HTERT RPE-1 (cell line): ENCODE measurements around the gene NEURL1B.

ENCODE experiments used
- in situ Hi-C: fragments of 300-500 bp; cut with MboI; formaldehyde crosslinking; loops from 4 replicates; pipeline ENCODE4 v1.14.3; 2020; ENCODE audit warnings: low sequenced_read_pairs

The NEURL1B gene

DNA sequence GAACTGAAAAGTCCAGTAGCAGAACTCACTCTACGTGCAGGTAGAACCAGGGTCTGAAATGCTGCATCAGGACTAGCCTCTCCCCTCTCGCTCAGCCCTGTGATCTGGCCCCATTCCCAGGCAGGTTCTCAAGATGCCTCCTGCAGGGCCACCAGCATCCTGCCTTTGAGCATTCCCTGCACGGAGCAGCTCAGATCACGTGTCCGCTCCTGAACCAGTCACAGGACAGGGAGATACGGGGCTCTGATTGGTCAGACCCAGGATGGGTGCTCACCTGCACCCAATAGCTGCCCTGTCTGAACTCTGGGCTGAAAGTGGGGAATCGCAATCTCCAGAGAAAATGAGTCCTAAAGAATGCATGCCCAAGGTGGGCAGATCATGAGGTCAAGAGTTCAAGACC, 50.8 kb downstream of the NEURL1B start:
- in situ Hi-C loops: loop anchor here (25.0 kb wide), 1 partner anchor 205 kb away; no protein-coding TSS in a partner anchor

DNA sequence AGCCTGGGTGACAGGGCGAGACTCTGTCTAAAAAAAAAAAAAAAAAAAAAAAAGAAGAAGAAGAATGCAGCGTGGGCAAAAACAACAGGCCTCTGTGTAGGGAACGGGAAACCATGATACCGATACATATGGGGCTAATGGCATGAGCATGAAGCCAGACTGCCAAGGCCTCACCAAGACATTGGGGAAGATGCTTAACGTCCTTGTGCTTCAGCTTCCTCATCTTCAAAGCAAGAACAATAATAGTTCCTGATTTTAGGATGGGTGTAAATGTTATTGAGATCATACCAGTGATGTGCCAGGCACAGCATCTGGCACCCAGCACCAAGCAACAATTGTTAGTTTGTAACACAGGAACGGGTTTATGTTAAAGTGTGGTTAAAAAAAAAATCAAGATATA, 51.4 kb downstream of the NEURL1B start:
- in situ Hi-C loops: loop anchor here (25.0 kb wide), 1 partner anchor 205 kb away; no protein-coding TSS in a partner anchor

DNA sequence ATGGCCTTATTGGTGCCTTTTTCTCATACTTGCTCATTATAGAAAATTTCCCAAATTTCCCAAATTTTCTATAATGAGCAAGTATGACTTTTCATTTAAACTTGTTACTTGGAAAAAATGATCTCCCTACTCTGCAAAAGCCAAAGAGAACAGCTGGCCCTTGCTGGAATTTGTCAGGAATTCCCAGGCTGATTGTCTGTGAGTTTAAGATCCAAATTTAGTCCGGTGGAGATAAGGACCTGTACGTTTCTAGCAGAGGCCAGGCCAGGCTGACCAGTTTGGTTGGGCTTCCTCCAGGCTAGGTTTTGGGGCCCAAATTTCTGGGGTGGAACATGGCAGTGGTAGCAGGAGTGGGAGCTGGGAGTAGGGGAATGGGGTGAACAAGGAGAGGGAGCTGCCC, 51.9 kb downstream of the NEURL1B start:
- in situ Hi-C loops: loop anchor here (25.0 kb wide), 1 partner anchor 206 kb away; no protein-coding TSS in a partner anchor

DNA sequence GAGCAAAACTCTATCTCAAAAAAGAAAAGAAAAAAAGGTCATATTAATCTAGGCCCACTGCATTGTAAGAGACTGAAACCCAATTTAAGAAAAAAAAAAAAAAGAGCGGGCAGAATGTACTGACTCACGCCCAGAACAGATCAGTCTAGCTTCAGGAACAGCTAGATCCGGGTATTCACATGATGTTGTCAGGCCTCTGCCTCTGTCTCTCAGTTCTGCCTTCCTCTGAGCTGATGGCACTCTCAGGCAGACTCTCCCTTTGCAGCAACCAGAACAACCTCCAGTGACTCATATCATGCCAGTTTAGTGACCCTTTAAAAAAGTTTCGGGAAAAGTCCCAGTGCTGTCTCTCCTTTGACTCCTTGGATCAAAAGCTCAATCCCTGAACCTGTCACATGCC, 53.0 kb downstream of the NEURL1B start:
- in situ Hi-C loops: loop anchor here (25.0 kb wide), 1 partner anchor 207 kb away; no protein-coding TSS in a partner anchor

DNA sequence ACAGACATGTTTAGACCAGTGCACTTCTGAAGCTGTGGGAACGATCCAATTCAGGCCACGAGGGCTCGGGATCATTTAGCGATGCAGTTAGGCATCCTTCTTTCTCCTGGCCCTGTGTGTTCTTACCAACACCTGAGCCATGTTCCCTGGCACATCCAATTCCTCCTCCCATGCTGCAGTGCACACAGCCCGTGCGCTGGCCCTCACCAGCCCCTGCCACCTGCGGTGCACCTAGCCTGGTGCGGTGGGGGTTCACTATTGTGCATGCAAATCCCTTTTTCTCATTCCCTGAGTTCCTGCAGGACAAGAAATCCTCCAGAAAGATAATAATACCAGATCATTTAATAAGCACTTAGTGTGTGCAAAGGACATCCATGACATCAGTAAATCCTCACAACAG, 53.5 kb downstream of the NEURL1B start:
- in situ Hi-C loops: loop anchor here (25.0 kb wide), 1 partner anchor 207 kb away; no protein-coding TSS in a partner anchor

DNA sequence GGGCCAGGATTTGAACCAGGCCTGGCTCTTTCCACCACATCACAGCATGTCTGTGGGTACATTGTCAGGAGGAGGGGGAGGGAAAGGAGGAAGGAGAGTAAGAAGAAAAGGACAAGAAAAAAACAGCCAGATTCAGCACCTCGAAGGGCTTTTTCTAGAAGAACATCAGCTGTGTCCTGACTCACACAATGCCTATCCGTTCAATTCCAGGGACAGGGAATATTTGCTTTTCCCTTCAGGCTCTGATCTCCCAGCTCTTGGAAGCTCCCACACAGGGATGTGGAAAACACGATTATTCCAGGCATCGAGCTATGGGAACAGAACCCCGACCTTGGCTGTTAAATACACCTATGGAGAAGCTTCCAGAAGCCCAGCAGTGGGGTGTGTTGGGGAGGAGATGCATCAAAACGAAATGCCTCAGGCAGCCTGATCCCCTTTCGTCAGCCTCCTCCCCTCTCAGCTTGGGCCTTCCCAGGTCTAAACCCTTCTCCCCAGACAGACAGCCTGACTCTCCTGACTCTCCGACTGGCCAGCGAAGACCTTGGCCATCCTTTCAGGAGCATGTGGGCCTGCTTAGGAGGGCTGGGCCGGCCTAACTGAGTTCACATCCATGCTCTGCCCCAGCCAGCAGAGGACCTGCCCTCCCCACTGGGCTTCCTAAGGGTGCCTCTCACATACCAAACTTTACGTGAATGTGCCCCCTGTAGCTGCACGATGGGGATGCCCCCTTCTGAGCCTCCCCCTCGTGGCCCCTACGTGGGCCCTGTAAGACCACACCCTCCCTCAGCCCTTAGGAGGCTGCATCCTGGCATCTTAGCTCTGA, 54.4 kb downstream of the NEURL1B start:
- in situ Hi-C loops: loop anchor here (25.0 kb wide), 1 partner anchor 208 kb away; no protein-coding TSS in a partner anchor

DNA sequence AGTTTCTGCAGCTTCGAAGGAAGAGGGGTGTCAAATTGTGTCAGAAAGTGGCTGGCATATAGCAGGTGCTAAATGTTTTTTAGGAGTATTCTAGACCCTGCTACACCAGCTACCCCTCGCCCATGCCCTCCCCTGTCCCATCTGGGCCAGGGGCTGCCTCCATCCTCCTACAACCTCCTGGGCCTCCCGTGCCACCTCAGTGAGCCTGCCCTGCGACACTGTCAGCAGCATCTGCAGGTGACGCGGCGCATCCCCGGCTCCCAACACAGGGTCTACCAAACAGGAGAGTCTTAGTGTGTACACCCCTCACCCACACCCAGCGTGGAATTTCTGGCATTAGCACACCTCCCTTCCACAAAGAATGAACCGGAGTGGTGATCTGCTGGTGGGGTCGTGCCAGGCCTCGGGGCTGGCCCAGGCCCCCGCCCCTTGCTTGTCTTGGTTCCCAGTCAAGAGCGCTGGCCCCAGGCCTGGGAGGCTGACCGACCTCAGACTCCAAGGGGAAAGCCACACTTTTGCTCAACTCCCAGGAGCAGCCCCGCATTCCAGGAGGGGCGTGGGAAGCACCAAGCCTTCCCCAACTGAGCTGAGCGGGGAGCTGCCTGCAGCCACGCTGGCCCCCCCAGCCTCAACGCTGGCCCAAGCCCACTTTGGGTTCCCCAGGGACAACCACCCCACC, 55.2 kb downstream of the NEURL1B start:
- in situ Hi-C loops: loop anchor here (25.0 kb wide), 1 partner anchor 209 kb away; no protein-coding TSS in a partner anchor

DNA sequence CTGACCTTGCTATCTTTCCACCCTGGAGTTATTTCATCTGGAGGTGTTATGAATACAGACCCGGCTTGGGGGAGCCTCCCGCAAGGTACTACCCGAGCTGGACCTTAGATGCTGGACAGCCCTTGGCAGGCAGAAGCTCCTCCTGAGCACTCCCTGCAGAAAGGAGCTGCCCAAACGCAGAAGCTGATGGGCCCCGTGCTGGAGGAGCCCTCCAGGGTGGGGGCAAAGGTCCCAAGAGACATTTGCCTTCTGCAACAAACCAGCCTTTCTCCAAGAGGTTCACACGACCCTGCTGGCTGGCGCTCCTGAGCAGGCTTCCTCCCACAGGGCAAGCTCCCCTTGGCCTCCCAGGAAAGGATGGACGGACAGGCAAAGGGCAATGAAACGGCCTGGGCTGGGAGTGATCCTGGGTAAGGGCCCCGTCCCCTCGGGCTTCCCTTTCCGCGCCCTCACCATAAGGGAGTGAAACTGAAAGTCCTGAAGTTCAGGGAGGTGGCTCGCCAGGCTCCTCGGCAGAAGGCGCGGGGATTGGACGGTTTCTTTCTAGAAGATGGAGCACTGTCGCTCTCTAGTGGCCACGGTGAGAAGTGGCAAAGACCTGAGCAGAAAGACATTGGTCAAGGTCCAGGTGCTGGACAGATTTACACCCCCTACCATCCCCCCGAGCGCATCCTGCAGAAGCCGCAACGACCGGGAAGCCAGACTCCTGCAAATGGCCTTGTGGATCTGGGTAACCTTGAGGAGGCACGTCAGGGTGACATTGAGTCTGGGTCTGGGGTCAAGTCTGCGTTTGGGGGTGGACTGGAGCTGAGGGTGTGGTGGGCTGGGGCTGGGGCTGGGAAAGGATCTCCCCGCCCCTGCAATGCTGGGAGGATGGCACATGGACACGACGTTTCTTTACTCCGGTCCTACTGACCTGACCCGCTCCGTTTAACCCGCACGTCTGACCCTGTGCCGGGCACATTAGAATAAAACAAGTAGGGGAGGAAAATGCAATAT, 56.4 kb downstream of the NEURL1B start:
- in situ Hi-C loops: loop anchor here (25.0 kb wide), 1 partner anchor 210 kb away; no protein-coding TSS in a partner anchor

DNA sequence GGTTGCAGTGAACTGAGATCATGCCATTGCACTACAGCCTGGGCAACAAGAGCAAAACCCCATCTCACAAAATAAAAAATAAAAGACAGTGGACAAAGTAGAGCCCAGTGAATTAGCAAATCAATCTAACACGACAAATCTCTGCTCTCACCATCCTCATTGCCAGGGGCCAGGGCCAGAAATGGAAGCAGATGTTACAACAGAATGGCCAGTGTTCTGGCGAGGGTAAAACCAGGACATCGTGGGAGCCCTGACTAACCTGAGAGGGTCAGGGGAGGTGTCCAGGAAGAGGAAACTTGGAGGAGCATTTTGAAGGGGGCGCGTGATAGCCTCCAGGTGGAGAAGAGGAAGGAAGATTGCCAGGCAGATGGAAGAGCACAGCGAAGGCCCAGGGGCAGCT, 58.4 kb downstream of the NEURL1B start:
- in situ Hi-C loops: loop anchor here (25.0 kb wide), 1 partner anchor 212 kb away; no protein-coding TSS in a partner anchor

DNA sequence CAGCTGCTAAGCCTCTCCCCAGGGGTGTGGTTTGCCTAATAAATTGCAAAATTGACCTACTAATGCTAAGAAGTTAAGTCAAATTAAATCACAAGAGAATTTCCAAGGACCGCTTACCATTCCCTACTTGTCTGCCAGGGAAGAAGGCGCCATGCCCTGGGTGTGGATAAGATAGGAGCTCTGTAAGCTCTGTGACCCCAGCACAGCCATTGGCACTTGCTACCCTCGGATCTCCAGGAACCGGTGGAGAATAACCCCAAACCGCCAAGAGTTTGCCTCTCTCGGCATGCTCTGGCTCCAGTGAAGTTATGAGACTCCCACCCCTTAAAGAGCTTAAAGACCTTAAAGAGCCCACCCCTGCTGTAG, 58.9 kb downstream of the NEURL1B start:
- in situ Hi-C loops: loop anchor here (25.0 kb wide), 1 partner anchor 213 kb away; no protein-coding TSS in a partner anchor

DNA sequence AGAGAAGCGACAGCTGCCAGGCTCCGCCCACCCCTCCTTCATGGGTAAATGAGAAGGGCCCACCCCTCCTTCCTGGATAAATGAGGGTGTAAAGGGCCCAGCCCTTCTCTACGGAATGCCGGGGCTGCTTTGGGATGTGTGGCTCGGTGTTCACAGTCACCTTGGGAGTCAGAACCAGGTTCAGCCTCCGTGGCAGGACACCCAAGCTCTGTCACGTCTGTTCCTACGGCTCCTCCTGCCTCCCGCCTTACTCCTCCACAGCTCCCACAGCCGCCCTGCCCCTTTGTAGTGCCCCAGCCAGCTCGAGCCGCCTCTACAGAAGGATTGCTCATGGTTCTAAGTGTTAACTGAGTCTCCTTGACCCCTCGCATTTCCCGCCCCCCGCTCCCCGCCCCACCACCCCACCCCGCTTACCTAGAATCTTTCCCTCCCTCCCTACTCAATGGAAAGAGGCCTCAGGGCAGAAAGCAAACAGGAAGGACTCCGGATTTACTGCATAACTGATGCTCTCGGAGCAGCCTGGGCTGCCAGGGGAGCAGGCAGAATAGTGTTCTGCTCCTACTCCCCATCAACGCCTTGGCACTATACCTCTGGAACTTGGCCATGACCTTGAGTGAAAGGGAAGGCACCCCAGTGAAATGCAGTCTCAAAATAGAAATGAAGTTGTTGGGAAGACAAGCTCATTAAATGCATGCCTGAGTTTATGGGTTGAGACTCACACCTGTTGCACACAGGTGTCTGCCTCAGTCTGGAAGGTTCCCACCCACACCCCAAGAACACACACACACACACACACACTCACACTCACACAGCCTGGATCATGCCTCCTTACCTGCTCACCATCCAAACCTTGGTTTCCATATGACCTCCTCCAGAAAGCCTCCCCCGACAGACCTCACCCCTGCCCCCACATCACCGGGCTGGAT, 59.6 kb downstream of the NEURL1B start:
- in situ Hi-C loops: no loop called here

DNA sequence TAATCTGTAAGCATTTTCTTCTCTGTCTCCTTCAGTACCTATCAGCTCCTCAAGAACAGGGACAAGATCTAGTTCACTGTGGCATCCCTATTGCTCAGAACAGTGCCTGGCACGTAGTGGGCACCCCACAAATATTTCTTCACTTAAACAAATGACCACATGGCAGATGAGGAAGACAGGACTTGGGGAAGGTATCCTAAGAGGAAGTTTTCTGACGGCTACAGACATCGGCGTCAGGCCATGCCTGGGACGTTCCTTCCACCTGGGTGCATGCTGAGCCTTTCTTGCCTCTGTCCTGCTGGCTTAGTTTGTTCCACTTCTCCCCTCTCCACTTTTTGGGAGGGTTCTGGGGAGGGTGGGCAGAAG, 60.2 kb downstream of the NEURL1B start:
- in situ Hi-C loops: no loop called here

DNA sequence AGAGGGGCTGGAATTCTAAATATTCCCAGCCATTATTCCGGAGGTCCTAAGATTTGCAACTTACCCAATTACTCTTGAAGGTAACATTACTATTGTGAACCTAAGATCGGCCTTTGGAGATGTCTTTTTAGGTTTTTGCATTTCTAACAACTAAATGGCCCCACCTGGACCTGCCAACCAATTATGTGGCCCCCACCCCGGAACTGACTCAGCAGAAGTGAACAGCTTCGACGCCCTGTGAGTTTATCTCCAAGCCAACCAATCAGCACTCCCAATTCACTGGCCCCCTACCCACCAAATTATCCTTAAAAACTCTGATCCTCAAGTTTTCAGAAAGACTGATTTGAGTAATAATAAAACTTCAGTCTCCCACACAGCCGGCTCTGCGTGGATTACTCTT, 62.9 kb downstream of the NEURL1B start:
- in situ Hi-C loops: no loop called here

DNA sequence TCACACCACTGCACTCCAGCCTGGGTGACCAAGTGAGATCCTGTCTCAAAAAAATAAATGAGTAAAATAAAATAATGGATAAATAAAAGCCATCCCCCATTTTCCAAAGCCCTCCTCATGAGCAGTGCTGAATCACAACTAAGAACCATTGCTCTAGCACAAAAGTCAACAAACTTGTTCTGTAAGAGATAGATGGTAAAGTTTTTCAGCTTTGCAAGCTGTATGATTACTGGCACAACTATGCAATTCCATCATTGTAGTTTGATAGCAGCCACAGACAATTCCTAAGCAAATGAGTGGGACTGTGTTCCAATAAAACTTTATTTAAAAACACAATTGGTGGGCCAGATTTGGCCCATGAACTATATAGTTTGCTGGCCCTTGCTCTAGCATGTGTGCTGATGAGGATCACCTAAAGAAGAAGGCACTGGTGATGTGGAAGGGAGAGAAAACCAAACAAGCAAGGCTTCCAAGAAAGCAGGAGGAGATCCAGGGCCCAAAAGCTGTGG, 64.6 kb downstream of the NEURL1B start:
- in situ Hi-C loops: no loop called here

DNA sequence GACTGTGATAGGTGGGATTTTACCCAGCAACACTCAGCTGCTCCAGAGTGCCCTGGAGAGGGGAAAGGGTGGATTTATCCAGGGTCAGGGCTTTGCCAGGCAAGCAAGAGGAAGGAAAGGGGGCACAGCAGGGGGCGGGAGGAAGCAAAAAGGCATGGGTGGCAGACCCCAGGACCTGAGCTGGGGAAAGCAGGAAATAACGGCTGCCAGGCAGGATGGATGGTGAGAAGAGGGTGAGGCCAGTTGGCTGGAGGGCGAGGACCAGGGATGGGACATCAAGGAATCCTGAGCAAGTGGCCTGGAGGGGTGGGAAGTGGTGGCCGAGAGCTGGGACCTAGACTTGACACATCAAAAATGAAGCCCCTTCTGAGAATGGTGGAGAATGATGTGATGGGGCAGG, 65.7 kb downstream of the NEURL1B start:
- in situ Hi-C loops: no loop called here

DNA sequence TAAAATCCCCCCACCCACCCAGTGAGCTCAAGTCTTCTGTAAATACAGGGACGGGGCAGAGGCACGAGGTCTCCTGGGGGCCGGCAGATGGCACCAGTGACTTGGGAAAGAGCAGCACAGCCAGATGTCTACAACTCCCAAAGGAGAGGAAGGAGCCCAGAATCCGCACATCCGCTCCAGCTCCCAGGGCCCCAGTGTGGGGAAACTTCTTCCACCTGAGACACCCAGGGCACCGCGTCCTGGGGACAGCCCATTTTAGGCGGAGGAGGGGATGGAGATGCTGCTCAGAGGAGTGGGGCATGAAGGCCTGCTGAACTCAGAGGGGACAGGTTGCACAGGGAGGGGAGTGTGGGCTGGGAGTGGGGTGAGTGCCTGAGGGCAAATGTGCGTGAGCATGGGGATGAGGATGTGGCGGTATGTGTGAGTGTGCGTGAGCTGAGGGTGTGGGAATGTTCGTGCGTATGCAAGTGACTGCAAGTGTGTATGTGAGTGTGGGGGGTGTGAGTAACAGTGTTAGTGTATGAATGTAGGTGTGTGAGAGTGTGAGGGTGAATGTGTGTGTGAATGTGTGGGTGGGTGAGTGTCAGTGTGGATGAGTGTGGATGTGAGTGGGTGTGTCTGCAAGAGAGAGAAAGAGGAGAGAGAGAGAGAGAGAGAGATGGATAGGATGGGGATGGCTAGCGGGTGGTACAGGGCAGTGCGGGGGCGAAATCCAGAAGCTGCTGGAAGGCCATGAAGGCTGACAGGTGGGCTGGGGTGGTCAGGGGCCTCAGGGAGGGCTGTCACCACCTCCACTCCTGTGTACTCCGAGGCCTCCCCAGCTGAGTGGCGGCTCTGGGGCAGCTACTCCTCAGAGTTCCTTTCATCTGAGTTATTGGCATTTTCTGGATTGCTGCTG, 66.5 kb downstream of the NEURL1B start:
- in situ Hi-C loops: no loop called here

DNA sequence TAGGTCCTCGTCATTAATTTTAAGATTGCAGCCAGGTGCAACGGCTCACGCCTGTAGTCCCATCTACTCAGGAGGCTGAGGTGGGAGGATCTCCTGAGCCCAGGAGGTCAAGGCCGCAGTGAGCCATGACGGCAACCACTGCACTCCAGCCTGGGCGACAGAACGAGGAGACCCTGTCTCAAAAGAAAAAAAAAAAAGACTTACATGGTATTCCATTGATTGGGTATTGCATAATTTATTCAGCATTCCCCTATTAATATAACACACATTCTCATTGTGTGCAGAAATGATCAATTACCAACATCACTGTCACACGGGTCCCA, 67.1 kb downstream of the NEURL1B start:
- in situ Hi-C loops: no loop called here

DNA sequence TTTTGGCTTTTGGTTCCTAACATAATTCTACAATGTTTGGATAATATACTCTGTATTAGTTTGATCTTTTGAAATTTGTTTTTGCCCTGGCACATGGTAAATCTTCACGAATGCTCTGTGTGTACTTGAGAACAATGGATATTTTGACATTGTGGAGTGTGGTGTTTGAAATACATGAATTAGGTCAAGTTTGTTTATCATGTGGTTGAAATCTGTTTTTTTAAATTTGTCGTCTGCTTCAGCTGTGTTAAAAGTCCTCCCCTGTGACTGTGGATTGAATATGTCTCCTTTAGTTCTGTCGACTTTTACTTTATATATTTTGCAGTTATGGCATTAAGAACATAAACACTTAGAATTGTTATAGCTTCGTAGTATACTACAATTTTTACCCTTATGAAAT, 69.6 kb downstream of the NEURL1B start:
- in situ Hi-C loops: no loop called here
